HepG2 (cell line): ENCODE measurements around the gene CISD3. TPM values are rescaled to one million over a fixed set of nuclear protein-coding genes. Genes with fewer than 3 reads are reported as not detected.

ENCODE experiments used
- BRCA1 ChIP-seq: sonication (generic); formaldehyde crosslinking; IDR thresholded peaks from 2 replicates; pipeline ENCODE4 v1.4.0; 2020; ENCODE audit warnings: missing genetic modification reagents
- FOXO1 ChIP-seq: sonication (generic); formaldehyde crosslinking; IDR thresholded peaks from 2 replicates; pipeline ENCODE4 v1.4.0; 2020; ENCODE audit warnings: missing genetic modification reagents
- KLF11 ChIP-seq: IDR thresholded peaks from 2 replicates; pipeline ENCODE4 v1.6.1; 2016; ENCODE audit warnings: missing compliant biosample characterization
- MATR3 ChIP-seq: sonication (generic); formaldehyde crosslinking; IDR thresholded peaks from 2 replicates; pipeline ENCODE4 v1.4.0; 2020; ENCODE audit warnings: missing genetic modification reagents
- POGZ ChIP-seq: sonication (generic); formaldehyde crosslinking; IDR thresholded peaks from 2 replicates; pipeline ENCODE4 v1.4.0; 2020; ENCODE audit warnings: mild to moderate bottlenecking, missing genetic modification reagents
- TERF1 ChIP-seq: sonication (generic); formaldehyde crosslinking; IDR thresholded peaks from 2 replicates; pipeline ENCODE4 v1.8.0; 2022; ENCODE audit warnings: mild to moderate bottlenecking, missing genetic modification reagents, moderate library complexity
- ZBTB1 ChIP-seq: sonication (generic); formaldehyde crosslinking; IDR thresholded peaks from 2 replicates; pipeline ENCODE4 v1.4.0; 2020; ENCODE audit warnings: missing genetic modification reagents, borderline replicate concordance
- ZBTB40 ChIP-seq, 2 experiments: fragments of 450-650 bp in 1 of 2; sonication (generic) in 1 of 2; formaldehyde crosslinking in 1 of 2; IDR thresholded peaks; 2 replicates each; pipeline versions ENCODE4 v1.6.1 to v1.8.0; 2016 to 2022; ENCODE audit warnings: antibody characterized with exemption in 1 of 2, mild to moderate bottlenecking in 1 of 2, missing genetic modification reagents in 1 of 2
- ZNF138 ChIP-seq: sonication (generic); formaldehyde crosslinking; IDR thresholded peaks from 2 replicates; pipeline ENCODE4 v1.5.0; 2020; ENCODE audit warnings: mild to moderate bottlenecking, low read depth, missing genetic modification reagents
- ZNF280B ChIP-seq: sonication (generic); formaldehyde crosslinking; IDR thresholded peaks from 2 replicates; pipeline ENCODE4 v1.5.0; 2020; ENCODE audit warnings: missing genetic modification reagents, mild to moderate bottlenecking, borderline replicate concordance
- ZNF609 ChIP-seq: sonication (generic); formaldehyde crosslinking; IDR thresholded peaks from 2 replicates; pipeline ENCODE4 v1.4.0; 2020; ENCODE audit warnings: mild to moderate bottlenecking, missing genetic modification reagents, borderline replicate concordance
- polyA plus RNA-seq, 8 experiments: library from polyadenylated mRNA; depleted of rRNA in 3 of 8; stranded (reverse) in 7 of 8; unstranded in 1 of 8; fragments of >200 nt; fragmentation: Illumina TruSeq in 4 of 8; extraction: Trizol in 4 of 8; gene quantifications; 2 replicates each; pipeline versions ENCODE4 v1.2.1 to v1.2.3, GENCODE V29; 2011 to 2016; ENCODE audit warnings: low read depth in 4 of 8, missing spikeins in 1 of 8, mixed read lengths in 1 of 8; ENCODE audit not compliant: insufficient read depth in 1 of 8
- total RNA-seq, 5 experiments: library from RNA; depleted of rRNA; stranded (reverse); fragments of >200 nt; fragmentation: Illumina TruSeq; extraction: Trizol; gene quantifications; 2 replicates each; pipeline ENCODE4 v1.2.3, GENCODE V29; 2016; ENCODE audit warnings: low read depth in 1 of 5

CISD3 gene
- total and polyA plus RNA-seq, 2 of the 13 experiments (the other 11 are each of a cell fraction or from before 2014, with no cell fraction given) = 30.0 to 34.1 TPM

- TF ChIP-seq ZNF280B (CRISPR knock-in tag) (no peak), TERF1 (no peak), MATR3 (CRISPR knock-in tag) (no peak), ZBTB40 (IDR thresholded peaks at IDR 0.05) (no peak), ZBTB40 (CRISPR knock-in tag; IDR thresholded peaks at IDR 0.05) (peak; percentile 74), FOXO1 (CRISPR knock-in tag) (no peak), BRCA1 (CRISPR knock-in tag) (no peak), ZNF609 (CRISPR knock-in tag) (no peak), KLF11 (CRISPR knock-in tag) (peak; percentile 81), ZBTB1 (CRISPR knock-in tag) (no peak), POGZ (CRISPR knock-in tag) (peak; percentile 85), ZNF138 (CRISPR knock-in tag) (no peak)
Observed at GRCh38 chr17:38752308-38753070, 22.3 kb downstream of the CISD3 start, which contains the start of gene PSMB3 (continued).
